Thyroid gland (tissue), 4 donors: ENCODE data around the gene CCDC78.

Source experiments
- CTCF ChIP-seq, 6 experiments: fragments of 200-600 bp in 3 of 6; fragments of 450-650 bp in 3 of 6; sonication (generic) in 3 of 6; IDR thresholded peaks; one replicate each; pipeline ENCODE4 v1.5.1; 2016 to 2019; ENCODE audit warnings: antibody characterized with exemption in 6 of 6, mild to moderate bottlenecking in 2 of 6, inconsistent platforms in 1 of 6, moderate library complexity in 1 of 6
- POLR2A ChIP-seq, 2 donors: fragments of 450-650 bp; IDR thresholded peaks; one replicate each; pipeline ENCODE4 v1.6.1; 2017; ENCODE audit warnings: antibody characterized with exemption in 2 of 2, mild to moderate bottlenecking in 2 of 2, moderate library complexity in 1 of 2

- TF ChIP-seq CTCF (IDR thresholded peaks at IDR 0.05) (no peak), POLR2A (IDR thresholded peaks at IDR 0.05) (no peak)
Measured at GRCh38 chr16:750485-750884, 24.2 kb upstream of the CCDC78 start.
